ENCODE measurements around the gene SH3GL1. TPM values are rescaled to one million over a fixed set of nuclear protein-coding genes. Genes with fewer than 3 reads are reported as not detected.

The SH3GL1 gene
- total and polyA plus RNA-seq, 9 of the 15 experiments (the other 6 are each of a cell fraction or from before 2014, with no cell fraction given) = 1.7 to 75.3 (median 25.7) TPM

DNA sequence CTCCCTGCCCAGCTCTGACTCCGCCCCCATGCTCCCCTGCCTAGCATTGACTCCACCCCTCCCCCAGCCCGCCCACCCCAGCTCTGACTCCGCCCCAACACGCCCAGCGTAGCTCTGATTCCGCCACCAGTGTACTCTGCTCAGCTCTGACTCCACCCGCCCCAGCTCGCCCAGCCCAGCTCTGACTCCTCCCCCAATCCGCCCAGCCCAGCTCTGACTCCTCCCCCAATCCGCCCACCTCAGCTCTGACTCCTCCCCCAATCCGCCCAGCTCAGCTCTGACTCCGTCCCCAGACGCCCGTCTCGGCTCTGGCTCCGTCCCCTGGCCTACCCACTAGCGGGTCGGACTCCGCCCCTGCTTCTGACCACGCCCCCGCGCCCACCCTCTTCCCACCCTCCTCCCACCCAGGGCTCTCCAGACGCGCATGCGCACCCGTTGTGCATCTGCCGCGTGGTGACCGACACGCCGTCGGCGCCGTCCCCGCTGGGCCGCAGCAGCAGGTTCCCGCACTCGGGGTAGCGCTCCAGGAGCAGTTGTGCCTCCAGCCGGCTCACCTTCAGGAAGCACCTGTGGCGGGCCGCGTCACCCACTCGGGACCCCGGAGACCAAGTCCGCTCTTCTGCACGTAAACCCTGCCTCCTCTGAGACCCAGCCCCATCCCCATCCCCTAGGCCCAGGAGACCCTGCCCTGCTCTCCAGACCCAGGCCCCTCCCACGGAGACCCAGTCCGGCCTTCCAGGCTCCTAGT, 71.9 kb downstream of the SH3GL1 start (continued):
- TF ChIP-seq SAP30 (IDR thresholded peaks at IDR 0.05; ENCODE audit: borderline replicate concordance, insufficient read depth, low read depth, low read length, poor library complexity, severe bottlenecking) (peak; percentile 85), ZFP36 (IDR thresholded peaks at IDR 0.05; ENCODE audit: low read depth, low read length, partially characterized antibody) (peak; percentile 7), ZZZ3 (IDR thresholded peaks at IDR 0.05) (no peak), E2F3 (CRISPR knock-in tag; IDR thresholded peaks at IDR 0.05) (0 out of 2 replicates have a peak, but pooled peaks have one; percentile 20), RBBP5 (IDR thresholded peaks at IDR 0.05; ENCODE audit: borderline replicate concordance, insufficient read depth, low read length, poor library complexity, severe bottlenecking) (peak; percentile 53), RBFOX2 (IDR thresholded peaks at IDR 0.05; ENCODE audit: low read depth, low read length) (peak; percentile 90), ZNF263 (CRISPR knock-in tag; IDR thresholded peaks at IDR 0.05; ENCODE audit: borderline replicate concordance) (peak; percentile 37; the same call in 1 of the 2 replicates), BRD9 (IDR thresholded peaks at IDR 0.05; ENCODE audit: low read depth, partially characterized antibody) (no peak), POLR2B (IDR thresholded peaks at IDR 0.05; ENCODE audit: low read depth, partially characterized antibody) (peak; percentile 77)
- TF ChIP-seq, protein P1, sequence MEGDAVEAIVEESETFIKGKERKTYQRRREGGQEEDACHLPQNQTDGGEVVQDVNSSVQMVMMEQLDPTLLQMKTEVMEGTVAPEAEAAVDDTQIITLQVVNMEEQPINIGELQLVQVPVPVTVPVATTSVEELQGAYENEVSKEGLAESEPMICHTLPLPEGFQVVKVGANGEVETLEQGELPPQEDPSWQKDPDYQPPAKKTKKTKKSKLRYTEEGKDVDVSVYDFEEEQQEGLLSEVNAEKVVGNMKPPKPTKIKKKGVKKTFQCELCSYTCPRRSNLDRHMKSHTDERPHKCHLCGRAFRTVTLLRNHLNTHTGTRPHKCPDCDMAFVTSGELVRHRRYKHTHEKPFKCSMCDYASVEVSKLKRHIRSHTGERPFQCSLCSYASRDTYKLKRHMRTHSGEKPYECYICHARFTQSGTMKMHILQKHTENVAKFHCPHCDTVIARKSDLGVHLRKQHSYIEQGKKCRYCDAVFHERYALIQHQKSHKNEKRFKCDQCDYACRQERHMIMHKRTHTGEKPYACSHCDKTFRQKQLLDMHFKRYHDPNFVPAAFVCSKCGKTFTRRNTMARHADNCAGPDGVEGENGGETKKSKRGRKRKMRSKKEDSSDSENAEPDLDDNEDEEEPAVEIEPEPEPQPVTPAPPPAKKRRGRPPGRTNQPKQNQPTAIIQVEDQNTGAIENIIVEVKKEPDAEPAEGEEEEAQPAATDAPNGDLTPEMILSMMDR (IDR thresholded peaks at IDR 0.05 in 2 of 3, conservative IDR thresholded peaks at IDR 0.05 in 1 of 3; ENCODE audit: insufficient read depth in 2 of 3, low read depth in 1 of 3, low read length in 3 of 3) = peak in 1 of 3 experiments; percentile 97; a peak in 2 of 6 replicates
- TF ChIP-seq, protein P2, sequence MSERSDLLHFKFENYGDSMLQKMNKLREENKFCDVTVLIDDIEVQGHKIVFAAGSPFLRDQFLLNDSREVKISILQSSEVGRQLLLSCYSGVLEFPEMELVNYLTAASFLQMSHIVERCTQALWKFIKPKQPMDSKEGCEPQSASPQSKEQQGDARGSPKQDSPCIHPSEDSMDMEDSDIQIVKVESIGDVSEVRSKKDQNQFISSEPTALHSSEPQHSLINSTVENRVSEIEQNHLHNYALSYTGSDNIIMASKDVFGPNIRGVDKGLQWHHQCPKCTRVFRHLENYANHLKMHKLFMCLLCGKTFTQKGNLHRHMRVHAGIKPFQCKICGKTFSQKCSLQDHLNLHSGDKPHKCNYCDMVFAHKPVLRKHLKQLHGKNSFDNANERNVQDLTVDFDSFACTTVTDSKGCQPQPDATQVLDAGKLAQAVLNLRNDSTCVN (CRISPR knock-in tag; IDR thresholded peaks at IDR 0.05) = no peak
- TF ChIP-seq, protein P3, sequence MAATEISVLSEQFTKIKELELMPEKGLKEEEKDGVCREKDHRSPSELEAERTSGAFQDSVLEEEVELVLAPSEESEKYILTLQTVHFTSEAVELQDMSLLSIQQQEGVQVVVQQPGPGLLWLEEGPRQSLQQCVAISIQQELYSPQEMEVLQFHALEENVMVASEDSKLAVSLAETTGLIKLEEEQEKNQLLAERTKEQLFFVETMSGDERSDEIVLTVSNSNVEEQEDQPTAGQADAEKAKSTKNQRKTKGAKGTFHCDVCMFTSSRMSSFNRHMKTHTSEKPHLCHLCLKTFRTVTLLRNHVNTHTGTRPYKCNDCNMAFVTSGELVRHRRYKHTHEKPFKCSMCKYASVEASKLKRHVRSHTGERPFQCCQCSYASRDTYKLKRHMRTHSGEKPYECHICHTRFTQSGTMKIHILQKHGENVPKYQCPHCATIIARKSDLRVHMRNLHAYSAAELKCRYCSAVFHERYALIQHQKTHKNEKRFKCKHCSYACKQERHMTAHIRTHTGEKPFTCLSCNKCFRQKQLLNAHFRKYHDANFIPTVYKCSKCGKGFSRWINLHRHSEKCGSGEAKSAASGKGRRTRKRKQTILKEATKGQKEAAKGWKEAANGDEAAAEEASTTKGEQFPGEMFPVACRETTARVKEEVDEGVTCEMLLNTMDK (IDR thresholded peaks at IDR 0.05; ENCODE audit: borderline replicate concordance, insufficient read depth, low read depth, low read length, poor library complexity, severe bottlenecking) = peak; percentile 22
- TF ChIP-seq, protein P4, sequence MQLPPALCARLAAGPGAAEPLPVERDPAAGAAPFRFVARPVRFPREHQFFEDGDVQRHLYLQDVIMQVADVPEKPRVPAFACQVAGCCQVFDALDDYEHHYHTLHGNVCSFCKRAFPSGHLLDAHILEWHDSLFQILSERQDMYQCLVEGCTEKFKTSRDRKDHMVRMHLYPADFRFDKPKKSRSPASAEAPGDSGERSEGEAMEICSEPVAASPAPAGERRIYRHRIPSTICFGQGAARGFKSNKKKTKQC (CRISPR knock-in tag; IDR thresholded peaks at IDR 0.05) = peak; percentile 52; the same call in 1 of the 2 replicates
- TF ChIP-seq, protein P5, sequence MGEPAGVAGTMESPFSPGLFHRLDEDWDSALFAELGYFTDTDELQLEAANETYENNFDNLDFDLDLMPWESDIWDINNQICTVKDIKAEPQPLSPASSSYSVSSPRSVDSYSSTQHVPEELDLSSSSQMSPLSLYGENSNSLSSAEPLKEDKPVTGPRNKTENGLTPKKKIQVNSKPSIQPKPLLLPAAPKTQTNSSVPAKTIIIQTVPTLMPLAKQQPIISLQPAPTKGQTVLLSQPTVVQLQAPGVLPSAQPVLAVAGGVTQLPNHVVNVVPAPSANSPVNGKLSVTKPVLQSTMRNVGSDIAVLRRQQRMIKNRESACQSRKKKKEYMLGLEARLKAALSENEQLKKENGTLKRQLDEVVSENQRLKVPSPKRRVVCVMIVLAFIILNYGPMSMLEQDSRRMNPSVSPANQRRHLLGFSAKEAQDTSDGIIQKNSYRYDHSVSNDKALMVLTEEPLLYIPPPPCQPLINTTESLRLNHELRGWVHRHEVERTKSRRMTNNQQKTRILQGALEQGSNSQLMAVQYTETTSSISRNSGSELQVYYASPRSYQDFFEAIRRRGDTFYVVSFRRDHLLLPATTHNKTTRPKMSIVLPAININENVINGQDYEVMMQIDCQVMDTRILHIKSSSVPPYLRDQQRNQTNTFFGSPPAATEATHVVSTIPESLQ (CRISPR knock-in tag; IDR thresholded peaks at IDR 0.05) = 0 out of 2 replicates have a peak, but pooled peaks have one; percentile 55
- TF ChIP-seq, protein P6, sequence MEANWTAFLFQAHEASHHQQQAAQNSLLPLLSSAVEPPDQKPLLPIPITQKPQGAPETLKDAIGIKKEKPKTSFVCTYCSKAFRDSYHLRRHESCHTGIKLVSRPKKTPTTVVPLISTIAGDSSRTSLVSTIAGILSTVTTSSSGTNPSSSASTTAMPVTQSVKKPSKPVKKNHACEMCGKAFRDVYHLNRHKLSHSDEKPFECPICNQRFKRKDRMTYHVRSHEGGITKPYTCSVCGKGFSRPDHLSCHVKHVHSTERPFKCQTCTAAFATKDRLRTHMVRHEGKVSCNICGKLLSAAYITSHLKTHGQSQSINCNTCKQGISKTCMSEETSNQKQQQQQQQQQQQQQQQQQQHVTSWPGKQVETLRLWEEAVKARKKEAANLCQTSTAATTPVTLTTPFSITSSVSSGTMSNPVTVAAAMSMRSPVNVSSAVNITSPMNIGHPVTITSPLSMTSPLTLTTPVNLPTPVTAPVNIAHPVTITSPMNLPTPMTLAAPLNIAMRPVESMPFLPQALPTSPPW (CRISPR knock-in tag; IDR thresholded peaks at IDR 0.05) = peak; percentile 66; the same call in 1 of the 2 replicates

All from K562 (cell line).